Body of pancreas (tissue), 4 donors: ENCODE measurements around the gene VAV2. TPM values are rescaled to one million over a fixed set of nuclear protein-coding genes. Genes with fewer than 3 reads are reported as not detected.

ENCODE experiments used
- ATAC-seq: fragments of 150-250 bp; one replicate; pipeline ENCODE4 v1.9.1; 2016
- DNase-seq, 4 donors: peaks; one replicate each; pipeline ENCODE4 v3.0.0-alpha.2; 2019
- H3K27ac ChIP-seq, 4 donors: fragments of 200-600 bp; sonication (generic); 1 replicate in 3 of 4; 2 replicates in 1 of 4; pipeline versions ENCODE4 v1.5.1 to v1.6.1; 2016 to 2019; ENCODE audit warnings: mild to moderate bottlenecking in 1 of 4, mixed read lengths in 1 of 4, moderate library complexity in 1 of 4
- H3K27me3 ChIP-seq, 2 donors: fragments of 200-600 bp; sonication (generic); one replicate each; pipeline ENCODE4 v1.6.0; 2016; ENCODE audit warnings: mild to moderate bottlenecking in 1 of 2
- H3K36me3 ChIP-seq, 2 donors: fragments of 200-600 bp; sonication (generic); replicated peaks in 1 of 2; 2 replicates each; pipeline ENCODE4 v1.5.1; 2016; ENCODE audit warnings: low read depth in 2 of 2; ENCODE audit not compliant: insufficient read depth in 1 of 2
- H3K4me1 ChIP-seq: fragments of 200-600 bp; sonication (generic); one replicate; pipeline ENCODE4 v1.6.0; 2016
- H3K4me3 ChIP-seq, 2 donors: fragments of 200-600 bp; sonication (generic); 1 replicate in 1 of 2; 2 replicates in 1 of 2; pipeline ENCODE4 v1.5.1; 2016 to 2019
- H3K9me3 ChIP-seq, 3 donors: fragments of 200-600 bp; sonication (generic); 1 replicate in 2 of 3; 2 replicates in 1 of 3; pipeline ENCODE4 v1.5.1; 2016
- POLR2A ChIP-seq, 3 donors: fragments of 450-650 bp; IDR thresholded peaks; one replicate each; pipeline ENCODE4 v1.6.1; 2016; ENCODE audit warnings: antibody characterized with exemption in 3 of 3, mild to moderate bottlenecking in 2 of 3
- WGBS, 2 donors: methylation state at CpG; one replicate each; pipeline ENCODE4 v1.1.5; 2017; 5-methylcytosine and 5-hydroxymethylcytosine counted together
- intact Hi-C: fragments of 100-400 bp; cut with DNase I; formaldehyde crosslinking; loops from one replicate; pipeline ENCODE4 v1.15.1; 2023
- total RNA-seq, 2 donors: library from RNA; depleted of rRNA; stranded (reverse); fragments of >200 nt; gene quantifications; one replicate each; pipeline ENCODE4 v1.1.0, GENCODE V29; 2016
- TF ChIP-seq, protein P1 (sequence below), 7 experiments: fragments of 450-650 bp in 4 of 7; fragments of 200-600 bp in 3 of 7; sonication (generic) in 3 of 7; IDR thresholded peaks; one replicate each; pipeline ENCODE4 v1.5.1; 2016 to 2019; ENCODE audit warnings: antibody characterized with exemption in 7 of 7

VAV2 gene
- total RNA-seq, 2 donors from 2014 or later = 31.6 to 32.3 TPM

DNA sequence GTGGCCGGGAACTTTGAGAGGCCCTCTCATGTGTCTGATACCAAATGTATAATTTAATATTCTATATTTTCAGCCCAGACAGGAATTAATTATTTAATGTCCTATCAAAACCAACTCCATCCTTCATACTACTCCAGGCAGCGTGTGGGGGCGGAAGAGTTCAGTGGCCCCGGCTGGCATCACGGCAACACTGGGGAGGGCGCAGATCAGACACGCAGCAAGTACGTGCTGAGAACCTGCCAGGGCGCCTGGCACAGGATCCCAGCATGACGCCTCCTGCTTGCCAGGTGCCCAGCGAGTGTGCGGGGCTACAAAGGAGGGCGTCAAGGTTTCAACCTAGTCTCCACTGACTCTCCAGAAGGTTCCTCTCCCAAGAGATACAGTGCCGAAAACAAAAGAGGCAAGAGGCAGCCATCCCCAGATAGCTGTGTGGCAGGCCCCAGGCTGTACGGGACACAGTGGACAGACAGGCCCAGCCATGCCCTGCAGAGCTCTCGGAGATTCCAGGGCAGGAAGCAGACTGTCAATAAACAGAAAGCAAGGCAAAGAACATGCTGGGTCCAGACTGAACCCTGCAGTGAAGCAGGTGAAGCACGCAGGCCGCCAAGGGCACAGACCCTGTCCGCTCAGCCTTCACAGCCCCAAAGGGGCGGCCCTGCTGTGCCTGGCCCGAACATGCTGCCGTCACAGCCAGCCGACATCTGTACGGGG lies 110.3 kb downstream of the VAV2 start:
- peak; percentile 58 to 80 (median 77) for DNase-seq
- WGBS, 2 donors = 27 to 43% methylated on average over 16 to 24 of the region's 24 CpGs
- peaks cover 38% of the 10 kb centered on the region for H3K4me1 ChIP-seq
- TF ChIP-seq, protein P1, sequence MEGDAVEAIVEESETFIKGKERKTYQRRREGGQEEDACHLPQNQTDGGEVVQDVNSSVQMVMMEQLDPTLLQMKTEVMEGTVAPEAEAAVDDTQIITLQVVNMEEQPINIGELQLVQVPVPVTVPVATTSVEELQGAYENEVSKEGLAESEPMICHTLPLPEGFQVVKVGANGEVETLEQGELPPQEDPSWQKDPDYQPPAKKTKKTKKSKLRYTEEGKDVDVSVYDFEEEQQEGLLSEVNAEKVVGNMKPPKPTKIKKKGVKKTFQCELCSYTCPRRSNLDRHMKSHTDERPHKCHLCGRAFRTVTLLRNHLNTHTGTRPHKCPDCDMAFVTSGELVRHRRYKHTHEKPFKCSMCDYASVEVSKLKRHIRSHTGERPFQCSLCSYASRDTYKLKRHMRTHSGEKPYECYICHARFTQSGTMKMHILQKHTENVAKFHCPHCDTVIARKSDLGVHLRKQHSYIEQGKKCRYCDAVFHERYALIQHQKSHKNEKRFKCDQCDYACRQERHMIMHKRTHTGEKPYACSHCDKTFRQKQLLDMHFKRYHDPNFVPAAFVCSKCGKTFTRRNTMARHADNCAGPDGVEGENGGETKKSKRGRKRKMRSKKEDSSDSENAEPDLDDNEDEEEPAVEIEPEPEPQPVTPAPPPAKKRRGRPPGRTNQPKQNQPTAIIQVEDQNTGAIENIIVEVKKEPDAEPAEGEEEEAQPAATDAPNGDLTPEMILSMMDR (IDR thresholded peaks at IDR 0.05) = no peak
- TF ChIP-seq POLR2A (IDR thresholded peaks at IDR 0.05) = no peak
- no peaks in the 10 kb centered on the region for H3K9me3 ChIP-seq
- peak overlapping the region; percentile 22 to 80 (median 64) for H3K27ac ChIP-seq
- intact Hi-C loops = no loop called here
- H3K27me3 ChIP-seq = no peaks in the 10 kb centered on the region
- no peaks in the 10 kb centered on the region for H3K36me3 ChIP-seq
- ATAC-seq = peak; percentile 64
- no peak overlapping the region for H3K4me3 ChIP-seq

DNA sequence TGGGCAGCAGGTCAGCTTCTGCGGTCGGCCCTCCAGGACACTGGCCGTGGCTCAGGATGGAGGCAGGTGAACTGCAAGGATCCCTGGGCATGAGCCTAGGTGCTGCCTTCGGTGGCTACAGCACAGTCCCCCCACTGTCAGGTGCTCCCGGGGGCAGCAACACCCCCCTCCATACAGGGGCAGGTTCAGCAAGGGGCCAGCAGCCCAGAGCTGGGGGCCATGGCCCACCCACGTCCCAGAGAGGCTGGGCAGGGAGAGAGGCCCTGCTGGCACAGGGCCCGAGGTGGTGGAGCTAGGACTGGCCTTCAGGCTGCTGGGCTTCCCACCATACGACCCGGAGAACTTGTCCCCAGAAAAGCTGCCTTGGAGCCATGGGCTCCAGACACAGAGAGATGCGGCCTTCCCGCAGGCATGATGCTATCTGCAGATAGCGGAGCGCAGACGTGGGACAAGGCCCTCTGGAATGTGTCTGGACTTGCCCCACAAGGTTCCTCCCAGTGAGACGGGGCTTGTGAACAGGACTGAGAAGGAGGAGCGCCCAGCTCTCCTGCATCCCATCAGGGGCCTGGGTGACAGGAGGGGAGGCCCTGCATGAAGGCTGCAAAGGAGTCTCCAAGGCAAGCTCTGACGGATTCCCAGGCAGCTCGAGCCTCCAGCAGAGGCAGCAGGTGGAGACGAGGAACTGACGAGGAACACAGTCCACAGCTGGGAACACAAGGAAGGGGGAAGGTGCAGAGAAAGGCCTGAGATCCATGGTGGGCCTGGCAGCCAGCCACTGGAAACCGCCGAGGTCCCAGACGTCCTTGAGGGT lies 111.1 kb downstream of the VAV2 start:
- Histone ChIP-seq H3K36me3 (no peaks in the 10 kb centered on the region), H3K27me3 (no peaks in the 10 kb centered on the region), H3K4me3 (no peak overlapping the region), H3K9me3 (no peaks in the 10 kb centered on the region), H3K4me1 (peaks cover 38% of the 10 kb centered on the region), H3K27ac (peak overlapping the region in 2 of 4 donors; percentile 71 to 80)
- intact Hi-C loops = no loop called here
- TF ChIP-seq, protein P1 (IDR thresholded peaks at IDR 0.05) = no peak
- no peak for TF ChIP-seq POLR2A (IDR thresholded peaks at IDR 0.05)
- peak; percentile 4 for ATAC-seq
- peak in 3 of 4 donors; percentile 20 to 45 (median 33) for DNase-seq
- 49 to 54% methylated on average over 11 to 23 of the region's 23 CpGs for WGBS, 2 donors

DNA sequence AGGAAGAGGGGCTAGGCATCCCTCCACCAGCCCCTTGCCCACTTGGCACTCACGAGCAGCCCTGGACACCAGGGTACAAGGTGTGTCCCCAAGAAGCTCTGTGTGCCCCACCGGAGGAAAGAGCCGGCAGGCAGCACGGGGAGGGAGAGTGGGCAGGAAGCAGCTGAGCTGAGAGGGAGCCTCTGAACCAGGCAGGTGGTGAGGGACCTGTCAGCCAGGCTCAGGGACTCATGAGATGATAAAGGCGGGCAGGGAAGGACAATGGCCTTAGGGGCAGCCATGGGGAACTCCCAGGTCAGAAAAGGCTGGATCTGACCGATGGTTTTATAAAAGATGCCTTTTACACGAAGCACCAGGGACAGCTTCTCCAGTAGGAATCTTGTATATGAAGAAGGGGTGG lies 112.0 kb downstream of the VAV2 start:
- intact Hi-C loops = no loop called here
- no peak for DNase-seq
- H3K4me1 ChIP-seq = peaks cover 36% of the 10 kb centered on the region
- no peaks in the 10 kb centered on the region for H3K36me3 ChIP-seq
- H3K27me3 ChIP-seq = no peaks in the 10 kb centered on the region
- no peaks in the 10 kb centered on the region for H3K9me3 ChIP-seq
- H3K27ac ChIP-seq = no peak overlapping the region
- ATAC-seq = no peak
- WGBS, 2 donors = 59 to 80% methylated on average over 4 to 7 of the region's 7 CpGs
- no peak overlapping the region for H3K4me3 ChIP-seq
- TF ChIP-seq, protein P1 (IDR thresholded peaks at IDR 0.05) = no peak
- no peak for TF ChIP-seq POLR2A (IDR thresholded peaks at IDR 0.05)

DNA sequence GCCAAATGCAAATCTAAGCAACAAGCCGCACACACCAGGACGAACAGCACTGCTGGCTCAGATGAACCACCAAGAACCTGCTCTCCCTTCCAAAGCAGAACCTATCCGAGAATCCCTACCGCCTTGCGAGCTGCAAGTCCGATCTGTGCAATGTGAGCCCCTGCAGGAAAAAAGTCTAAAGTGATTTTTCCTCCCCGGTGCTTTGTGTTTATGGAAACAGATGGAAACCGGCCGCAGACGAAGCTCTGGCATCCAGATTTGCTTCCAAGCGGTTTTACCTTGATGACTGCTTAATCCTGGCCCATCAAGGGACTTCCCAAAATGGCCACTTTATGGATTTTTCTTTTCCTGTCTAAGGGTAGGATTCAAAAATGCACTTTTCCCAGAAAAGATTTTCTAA lies 112.5 kb downstream of the VAV2 start:
- H3K9me3 ChIP-seq = no peaks in the 10 kb centered on the region
- ATAC-seq = no peak
- no peak overlapping the region for H3K4me3 ChIP-seq
- WGBS, 2 donors = 87 to 90% methylated on average over 11 of the region's 11 CpGs
- no peaks in the 10 kb centered on the region for H3K36me3 ChIP-seq
- DNase-seq = no peak
- no peaks in the 10 kb centered on the region for H3K27me3 ChIP-seq
- H3K4me1 ChIP-seq = peaks cover 34% of the 10 kb centered on the region
- TF ChIP-seq, protein P1 (IDR thresholded peaks at IDR 0.05) = no peak
- TF ChIP-seq POLR2A (IDR thresholded peaks at IDR 0.05) = no peak
- no peak overlapping the region for H3K27ac ChIP-seq
- intact Hi-C loops = no loop called here
